C4-2B (cell line): ENCODE data around the gene SMG6.

ENCODE experiments used
- H3K27ac ChIP-seq: fragments of 450-650 bp; 2 replicates; pipeline ENCODE4 v1.5.1; 2017
- ZFX ChIP-seq: fragments of 450-650 bp; IDR thresholded peaks from 2 replicates; pipeline ENCODE4 v1.6.1; 2017
- TF ChIP-seq, protein P1 (sequence below): fragments of 450-650 bp; conservative IDR thresholded peaks from 2 replicates; pipeline ENCODE4 v1.5.1; 2017; ENCODE audit warnings: mild to moderate bottlenecking

The SMG6 gene

GRCh38 chr17:2020721-2021120 is 282.9 kb downstream of the SMG6 start:
- no peak for TF ChIP-seq ZFX
- TF ChIP-seq, protein P1, sequence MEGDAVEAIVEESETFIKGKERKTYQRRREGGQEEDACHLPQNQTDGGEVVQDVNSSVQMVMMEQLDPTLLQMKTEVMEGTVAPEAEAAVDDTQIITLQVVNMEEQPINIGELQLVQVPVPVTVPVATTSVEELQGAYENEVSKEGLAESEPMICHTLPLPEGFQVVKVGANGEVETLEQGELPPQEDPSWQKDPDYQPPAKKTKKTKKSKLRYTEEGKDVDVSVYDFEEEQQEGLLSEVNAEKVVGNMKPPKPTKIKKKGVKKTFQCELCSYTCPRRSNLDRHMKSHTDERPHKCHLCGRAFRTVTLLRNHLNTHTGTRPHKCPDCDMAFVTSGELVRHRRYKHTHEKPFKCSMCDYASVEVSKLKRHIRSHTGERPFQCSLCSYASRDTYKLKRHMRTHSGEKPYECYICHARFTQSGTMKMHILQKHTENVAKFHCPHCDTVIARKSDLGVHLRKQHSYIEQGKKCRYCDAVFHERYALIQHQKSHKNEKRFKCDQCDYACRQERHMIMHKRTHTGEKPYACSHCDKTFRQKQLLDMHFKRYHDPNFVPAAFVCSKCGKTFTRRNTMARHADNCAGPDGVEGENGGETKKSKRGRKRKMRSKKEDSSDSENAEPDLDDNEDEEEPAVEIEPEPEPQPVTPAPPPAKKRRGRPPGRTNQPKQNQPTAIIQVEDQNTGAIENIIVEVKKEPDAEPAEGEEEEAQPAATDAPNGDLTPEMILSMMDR: no peak
- no peak overlapping the region for H3K27ac ChIP-seq

DNA sequence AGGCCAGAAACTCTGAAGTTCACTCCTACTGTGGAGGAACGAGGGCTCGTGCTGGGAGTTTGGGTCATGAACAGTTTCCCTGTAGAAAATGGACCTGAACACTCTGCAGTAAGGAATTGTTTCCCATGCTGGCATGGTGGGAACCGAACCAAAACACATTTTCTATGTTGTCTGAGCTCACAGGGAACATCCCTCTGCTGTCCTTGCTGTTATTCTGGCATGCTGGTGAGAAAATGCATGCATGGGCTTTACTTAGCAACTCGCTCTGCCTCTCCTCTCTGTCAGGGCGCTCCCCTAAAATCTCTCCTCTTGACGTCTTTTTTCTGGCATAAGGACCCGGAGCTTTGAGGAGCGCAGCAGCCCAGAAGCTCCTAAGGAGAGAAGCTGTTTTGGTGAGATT is 283.9 kb downstream of the SMG6 start:
- TF ChIP-seq, protein P1: no peak
- no peak for TF ChIP-seq ZFX
- H3K27ac ChIP-seq: no peak overlapping the region

GRCh38 chr17:2018716-2019510 is 284.7 kb downstream of the SMG6 start:
- no peak for TF ChIP-seq ZFX
- TF ChIP-seq, protein P1: no peak
- peak overlapping the region; percentile 20 for H3K27ac ChIP-seq

- TF ChIP-seq, protein P1: no peak
- TF ChIP-seq ZFX: no peak
- no peak overlapping the region for H3K27ac ChIP-seq
These were observed 286.2 kb downstream of the SMG6 start for GRCh38 chr17:2017274-2017941.

DNA sequence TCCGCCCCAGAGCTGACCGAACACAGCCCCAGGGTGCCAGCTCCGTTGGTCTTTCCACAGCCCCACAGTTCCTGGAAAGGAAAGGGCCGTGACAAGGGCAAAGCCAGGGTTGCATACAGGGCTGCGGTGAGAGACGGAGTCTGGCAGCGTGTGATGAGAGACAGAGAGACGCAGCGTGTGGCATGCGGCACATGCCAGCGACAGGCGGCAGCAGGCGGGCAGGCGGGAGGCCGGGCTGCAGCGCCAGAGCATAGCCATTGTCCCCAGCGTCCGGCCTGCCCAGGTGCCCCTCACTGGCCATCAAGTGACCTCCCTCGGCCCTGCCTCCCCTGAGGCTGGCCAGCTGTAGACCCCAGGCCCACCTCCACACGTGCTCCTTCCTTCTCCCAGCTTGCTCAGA is 287.1 kb downstream of the SMG6 start:
- TF ChIP-seq ZFX: no peak
- TF ChIP-seq, protein P1: no peak
- no peak overlapping the region for H3K27ac ChIP-seq

DNA sequence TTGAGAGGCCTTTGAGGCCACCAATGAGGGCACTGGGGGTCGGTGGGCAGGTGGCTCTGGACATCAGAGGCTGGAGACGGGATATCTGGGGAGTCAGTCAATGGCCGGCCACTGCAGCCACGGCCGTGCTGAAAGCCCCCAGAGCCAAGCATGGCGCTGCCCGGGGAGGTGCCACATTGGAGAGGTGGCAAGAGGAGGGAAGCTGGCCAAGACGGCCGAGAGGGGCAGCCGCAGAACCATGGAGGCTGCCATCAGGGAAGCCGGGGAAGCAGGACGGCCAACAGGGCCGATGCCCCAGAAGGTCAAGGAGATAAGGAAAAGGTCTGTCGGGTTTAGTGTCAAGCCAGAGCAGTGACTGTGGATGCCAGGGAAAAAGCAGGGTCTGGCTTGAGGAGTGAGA is 288.3 kb downstream of the SMG6 start:
- TF ChIP-seq ZFX: no peak
- TF ChIP-seq, protein P1: no peak
- H3K27ac ChIP-seq: no peak overlapping the region

GRCh38 chr17:2013994-2014317 is 289.6 kb downstream of the SMG6 start:
- TF ChIP-seq ZFX: no peak
- TF ChIP-seq, protein P1: no peak
- peak overlapping the region; percentile 19 for H3K27ac ChIP-seq

DNA sequence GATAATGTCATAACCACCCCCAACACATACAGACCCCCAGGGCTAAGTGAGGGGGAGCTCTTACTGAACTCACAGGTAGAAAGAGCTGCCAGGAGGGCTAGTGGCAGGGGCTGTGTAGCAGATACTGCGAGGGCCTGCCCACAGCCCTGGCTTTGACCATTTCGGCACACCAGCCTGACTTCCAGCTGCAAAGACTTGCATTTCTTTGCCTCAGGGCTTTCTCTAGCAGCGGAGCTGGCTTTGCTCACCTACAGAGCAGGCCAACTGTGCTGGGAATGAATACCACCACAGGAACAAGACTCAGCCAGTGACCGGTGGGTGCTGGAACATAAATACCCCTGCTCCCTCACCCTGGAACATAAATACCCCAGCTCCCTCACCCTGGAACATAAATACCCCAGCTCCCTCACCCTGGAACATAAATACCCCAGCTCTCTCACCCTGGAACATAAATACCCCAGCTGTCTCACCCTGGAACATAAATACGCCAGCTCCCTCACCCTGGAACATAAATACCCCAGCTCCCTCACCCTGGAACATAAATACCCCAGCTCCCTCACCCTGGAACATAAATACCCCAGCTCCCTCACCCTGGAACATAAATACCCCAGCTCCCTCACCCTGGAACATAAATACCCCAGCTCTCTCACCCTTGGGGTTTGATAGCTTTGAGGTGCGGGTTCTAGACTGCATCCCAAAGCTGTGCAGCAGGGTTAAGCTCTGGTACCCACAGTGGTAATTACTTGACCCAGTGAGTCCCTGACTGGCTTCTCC is 290.2 kb downstream of the SMG6 start:
- H3K27ac ChIP-seq: peak overlapping the region; percentile 87
